Neutrophil (primary cell): Measurements from ENCODE around the gene RANBP17.
"Not testable (repeated sequence)": the region's sequence is repeated elsewhere in the genome, so short reads cannot be mapped to it uniquely, and the experiment has no call there.

Experiments used
- H3K27ac ChIP-seq: fragments of 200-600 bp; sonication (generic); 2 replicates; pipeline ENCODE4 v1.5.1; 2016; ENCODE audit warnings: mild to moderate bottlenecking, moderate library complexity
- H3K27me3 ChIP-seq: fragments of 200-600 bp; sonication (generic); 2 replicates; pipeline ENCODE4 v1.6.0; 2016; ENCODE audit warnings: mild to moderate bottlenecking
- H3K36me3 ChIP-seq: fragments of 200-600 bp; sonication (generic); 2 replicates; pipeline ENCODE4 v1.5.1; 2017
- H3K4me1 ChIP-seq, 2 experiments: fragments of 200-600 bp in 1 of 2; sonication (generic) in 1 of 2; 1 replicate in 1 of 2; 2 replicates in 1 of 2; pipeline versions ENCODE4 v1.5.1 to v1.6.1; 2013 to 2016; ENCODE audit warnings: low read depth in 1 of 2, low read length in 1 of 2, mild to moderate bottlenecking in 1 of 2, moderate library complexity in 1 of 2; ENCODE audit not compliant: control insufficient read depth in 1 of 2, insufficient read depth in 1 of 2
- H3K4me3 ChIP-seq, 2 experiments: fragments of 200-600 bp in 1 of 2; sonication (generic) in 1 of 2; 1 replicate in 1 of 2; 2 replicates in 1 of 2; pipeline ENCODE4 v1.5.1; 2013 to 2016; ENCODE audit warnings: low read depth in 1 of 2, low read length in 1 of 2, mild to moderate bottlenecking in 1 of 2, moderate library complexity in 1 of 2
- H3K9me3 ChIP-seq: fragments of 200-600 bp; sonication (generic); 2 replicates; pipeline ENCODE4 v1.5.1; 2016
- CTCF ChIP-seq: fragments of 200-600 bp; sonication (generic); IDR thresholded peaks from 2 replicates; pipeline ENCODE4 v1.5.1; 2016; ENCODE audit warnings: antibody characterized with exemption

The RANBP17 gene

GRCh38 chr5:170865622-170866021, 3.8 kb downstream of the RANBP17 start:
- Histone ChIP-seq H3K4me1 (peaks cover 9 to 13% of the 10 kb centered on the region in 2 experiments), H3K27ac (no peak overlapping the region), H3K4me3 (no peak overlapping the region), H3K27me3 (peaks cover 37% of the 10 kb centered on the region), H3K9me3 (peaks cover 7% of the 10 kb centered on the region), H3K36me3 (no peaks in the 10 kb centered on the region)
- no peak for TF ChIP-seq CTCF

- no peaks in the 10 kb centered on the region for H3K9me3 ChIP-seq
- TF ChIP-seq CTCF, result no peak
- no peak overlapping the region for H3K4me3 ChIP-seq
- H3K4me1 ChIP-seq, result peaks cover 2% of the 10 kb centered on the region in 2 experiments
- H3K36me3 ChIP-seq, result no peaks in the 10 kb centered on the region
- H3K27me3 ChIP-seq, result peaks cover 15% of the 10 kb centered on the region
- no peak overlapping the region for H3K27ac ChIP-seq
Observed at GRCh38 chr5:170867825-170868224, 6.0 kb downstream of the RANBP17 start.

DNA sequence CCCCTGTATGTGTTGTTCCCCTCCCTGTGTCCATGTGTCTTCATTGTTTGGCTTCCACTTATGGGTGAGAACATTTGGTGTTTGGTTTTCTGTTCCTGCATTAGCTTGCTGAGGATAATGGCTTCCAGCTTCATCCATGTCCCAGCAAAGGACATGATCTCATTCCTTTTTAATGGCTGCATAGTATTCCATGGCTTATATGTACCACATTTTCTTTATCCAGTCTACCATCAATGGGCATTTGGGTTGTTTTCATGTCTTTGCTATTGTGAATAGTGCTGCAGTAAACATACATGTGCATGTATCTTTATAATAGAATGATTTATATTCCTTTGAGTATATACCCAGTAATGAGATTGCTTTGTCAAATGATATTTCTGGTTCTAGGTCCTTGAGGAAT, 8.6 kb downstream of the RANBP17 start:
- not testable (repeated sequence) for H3K4me1 ChIP-seq

DNA sequence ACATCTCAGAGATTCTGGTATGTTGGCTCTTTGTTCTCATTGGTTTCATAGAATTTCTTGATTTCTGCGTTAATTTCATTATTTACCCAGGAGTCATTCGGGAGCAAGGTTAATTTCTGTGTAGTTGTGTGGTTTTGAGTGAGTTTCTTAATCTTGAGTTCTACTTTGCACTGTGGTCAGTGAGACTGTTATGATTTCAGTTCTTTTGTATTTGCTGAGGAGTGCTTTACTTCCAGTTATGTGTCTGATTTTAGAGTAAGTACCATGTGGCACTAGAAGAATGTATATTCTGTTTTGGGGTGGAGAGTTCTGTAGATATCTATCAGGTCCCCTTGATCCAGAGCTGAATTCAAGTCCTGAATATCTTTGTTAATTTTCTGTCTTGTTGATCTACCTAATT, 12.2 kb downstream of the RANBP17 start:
- no peaks in the 10 kb centered on the region for H3K9me3 ChIP-seq
- no peaks in the 10 kb centered on the region for H3K36me3 ChIP-seq
- no peaks in the 10 kb centered on the region for H3K27me3 ChIP-seq
- no peak for TF ChIP-seq CTCF
- no peak overlapping the region for H3K4me3 ChIP-seq
- no peak overlapping the region for H3K27ac ChIP-seq
- no peaks in the 10 kb centered on the region for H3K4me1 ChIP-seq

More for the DNA sequence above, 8.6 kb downstream of the RANBP17 start:
- not testable (repeated sequence) for H3K9me3 ChIP-seq, H3K36me3 ChIP-seq, H3K27me3 ChIP-seq, H3K4me3 ChIP-seq, H3K27ac ChIP-seq

DNA sequence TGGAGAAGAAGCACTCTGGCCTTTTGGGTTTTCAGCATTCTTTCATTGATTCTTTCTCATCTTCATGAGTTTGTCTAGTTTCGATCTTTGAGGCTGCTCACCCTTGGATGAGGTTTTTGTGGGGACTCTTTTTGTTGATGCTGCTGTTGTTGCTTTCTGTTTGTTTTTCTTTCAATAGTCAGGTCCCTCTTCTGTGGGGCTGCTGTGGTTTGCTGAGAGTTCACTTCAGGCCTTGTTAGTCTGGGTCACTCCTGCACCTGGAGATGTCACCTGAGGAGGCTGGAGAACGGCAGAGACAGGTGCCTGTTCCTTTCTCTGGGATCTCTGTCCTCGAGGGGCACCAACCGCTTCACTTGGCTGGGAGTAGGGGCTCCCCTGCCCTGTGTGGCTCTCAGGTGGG, 14.0 kb downstream of the RANBP17 start:
- Histone ChIP-seq H3K36me3 (no peaks in the 10 kb centered on the region), H3K27ac (no peak overlapping the region), H3K27me3 (no peaks in the 10 kb centered on the region), H3K9me3 (no peaks in the 10 kb centered on the region), H3K4me3 (no peak overlapping the region), H3K4me1 (no peaks in the 10 kb centered on the region)
- TF ChIP-seq CTCF, result no peak

GRCh38 chr5:170880084-170880483, 18.3 kb downstream of the RANBP17 start:
- H3K36me3 ChIP-seq, result no peaks in the 10 kb centered on the region
- no peak for TF ChIP-seq CTCF
- H3K4me3 ChIP-seq, result no peak overlapping the region
- no peak overlapping the region for H3K27ac ChIP-seq
- no peaks in the 10 kb centered on the region for H3K27me3 ChIP-seq
- H3K9me3 ChIP-seq, result no peaks in the 10 kb centered on the region
- H3K4me1 ChIP-seq, result no peaks in the 10 kb centered on the region
